HL-60/S4 (cell line): ENCODE data around the gene B4GALT1.
"Not testable (repeated sequence)": the region's sequence is repeated elsewhere in the genome, so short reads cannot be mapped to it uniquely, and the experiment has no call there.

Experiments
- in situ Hi-C: fragments of 300-500 bp; cut with MboI; formaldehyde crosslinking; loops from 2 replicates; pipeline ENCODE4 v1.14.3; 2022; ENCODE audit warnings: low sequenced_read_pairs

The B4GALT1 gene

DNA sequence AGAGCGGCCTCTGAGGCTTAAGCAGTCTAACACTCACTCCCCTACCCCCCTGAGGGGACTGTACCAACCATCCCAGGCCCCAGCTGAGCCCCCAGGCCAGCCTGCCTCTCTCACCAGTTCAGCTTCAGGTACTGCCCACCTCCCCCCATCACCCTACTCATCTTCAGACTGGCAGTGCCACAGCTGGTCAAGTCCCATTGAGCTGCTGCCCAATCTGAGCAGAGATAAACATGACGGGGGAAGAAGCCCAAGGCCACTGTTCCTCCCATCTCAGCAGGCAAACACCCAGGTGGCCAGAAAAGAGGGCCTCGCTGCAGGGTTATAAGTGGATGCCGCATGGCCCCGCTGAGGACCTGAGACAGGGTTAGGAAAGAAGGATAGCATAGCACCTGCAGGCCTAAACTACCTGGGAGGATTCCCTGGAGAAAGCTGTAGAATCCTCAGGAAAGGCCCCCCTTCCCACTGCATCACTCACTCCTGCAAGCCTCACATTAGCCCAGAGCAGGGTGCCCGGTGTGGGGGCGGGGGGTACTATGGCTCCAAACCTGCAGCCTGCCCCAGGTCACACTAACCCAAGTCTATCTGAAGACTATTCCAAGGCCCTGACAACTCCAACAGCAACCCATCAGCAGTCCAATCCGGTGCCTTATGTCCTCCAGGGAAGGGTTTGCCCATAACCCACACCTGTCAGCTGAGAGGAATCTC lies 3.6 kb downstream of the B4GALT1 start:
- in situ Hi-C loops: no loop called here

DNA sequence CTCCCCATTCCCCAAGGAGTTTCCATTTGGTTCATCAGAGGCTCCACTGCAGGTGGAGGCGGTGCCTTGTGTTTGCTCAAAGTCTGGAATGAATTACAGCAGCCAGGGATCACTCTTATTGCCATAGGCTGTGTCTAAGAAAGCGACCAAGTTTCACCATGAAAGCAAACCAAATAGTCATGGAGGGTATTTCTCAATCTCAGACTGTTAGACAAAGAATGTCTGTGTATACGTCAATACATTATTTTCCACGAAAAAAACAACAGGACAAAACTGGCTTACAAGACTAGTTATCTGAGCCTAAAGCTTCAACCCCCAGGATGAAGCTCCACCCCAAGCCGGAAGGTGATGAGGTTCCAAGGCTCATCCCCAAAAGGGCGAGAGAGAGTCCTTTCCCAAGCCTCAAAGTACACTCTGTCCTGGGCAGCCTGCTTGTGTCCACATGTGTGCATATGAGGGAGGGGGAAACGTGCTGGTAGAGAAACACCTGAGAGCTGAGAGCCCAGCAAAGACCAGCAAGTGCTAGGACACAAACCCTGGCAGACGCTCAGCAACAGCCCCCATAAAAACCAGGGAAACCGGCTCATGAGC lies 4.3 kb downstream of the B4GALT1 start:
- in situ Hi-C loops: no loop called here

DNA sequence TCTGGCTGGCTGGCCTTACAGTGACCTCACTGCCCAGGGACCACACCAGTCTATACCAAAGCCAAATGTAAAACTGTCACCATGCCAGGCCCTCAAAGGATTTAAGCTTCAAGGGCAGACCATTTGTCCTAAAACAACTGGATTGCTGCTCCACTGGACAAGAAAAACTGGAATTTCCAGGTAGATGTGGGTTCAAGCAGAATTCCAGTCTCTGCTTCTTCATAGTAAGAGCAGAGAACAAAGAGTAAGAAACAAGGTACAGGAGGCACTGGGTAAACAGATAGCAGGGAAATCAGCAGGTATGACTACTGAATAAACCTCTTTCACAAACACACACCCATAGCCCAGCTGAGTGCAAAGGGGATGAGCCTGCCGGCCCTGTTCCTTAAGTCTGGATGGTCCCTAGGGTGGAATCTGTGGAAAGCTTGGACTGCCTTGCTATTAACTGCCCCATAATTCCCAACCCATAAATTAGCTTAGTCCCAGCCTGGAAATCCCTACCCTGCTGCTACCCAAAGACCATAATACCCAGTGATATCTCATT lies 5.5 kb downstream of the B4GALT1 start:
- in situ Hi-C loops: no loop called here

DNA sequence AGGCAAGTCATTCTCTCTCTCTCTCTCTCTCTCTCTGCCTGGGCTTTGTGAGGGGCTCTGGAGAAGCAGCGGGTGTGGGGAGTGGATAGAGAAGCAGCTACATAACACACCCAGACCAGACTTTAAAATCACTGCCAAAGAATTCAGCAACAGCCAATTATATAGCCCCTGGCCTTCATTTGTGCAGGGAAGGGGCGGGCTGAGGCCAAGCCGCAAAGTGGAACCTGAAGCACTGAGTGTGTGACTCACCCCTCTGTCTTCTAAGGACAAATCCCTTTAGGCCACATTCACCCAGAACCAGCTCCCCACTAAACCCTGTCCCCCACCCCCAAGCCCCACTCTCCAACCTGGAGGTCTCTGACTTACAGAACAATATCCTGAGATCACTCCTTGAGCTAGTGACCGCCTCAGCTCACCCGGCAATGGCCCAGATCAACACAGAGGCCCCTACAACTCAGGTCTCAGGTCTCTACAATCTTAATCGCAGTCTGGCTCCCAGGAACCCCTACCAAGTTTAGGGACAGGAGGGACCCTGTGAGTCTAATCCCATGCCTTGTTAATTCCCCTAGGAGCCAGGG lies 6.0 kb downstream of the B4GALT1 start:
- in situ Hi-C loops: no loop called here

DNA sequence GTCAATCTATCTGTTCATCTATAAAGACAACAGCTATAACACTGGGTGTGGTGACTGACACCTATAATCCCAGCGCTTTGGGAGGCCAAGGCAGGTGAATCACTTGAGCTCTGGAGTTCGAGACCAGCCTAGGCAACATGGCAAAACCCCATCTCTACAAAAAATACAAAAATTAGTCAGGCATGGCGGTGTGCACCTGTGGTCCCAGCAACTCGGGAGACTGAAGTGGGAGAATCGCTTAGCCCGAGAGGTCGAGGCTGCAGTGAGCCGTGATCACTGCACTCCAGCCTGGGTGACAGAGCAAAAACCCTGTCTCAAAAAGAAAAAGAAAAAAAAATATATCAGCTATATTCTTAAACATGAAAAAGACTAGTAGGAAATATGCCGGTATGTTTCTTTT lies 6.7 kb downstream of the B4GALT1 start:
- in situ Hi-C loops: not testable (repeated sequence)

DNA sequence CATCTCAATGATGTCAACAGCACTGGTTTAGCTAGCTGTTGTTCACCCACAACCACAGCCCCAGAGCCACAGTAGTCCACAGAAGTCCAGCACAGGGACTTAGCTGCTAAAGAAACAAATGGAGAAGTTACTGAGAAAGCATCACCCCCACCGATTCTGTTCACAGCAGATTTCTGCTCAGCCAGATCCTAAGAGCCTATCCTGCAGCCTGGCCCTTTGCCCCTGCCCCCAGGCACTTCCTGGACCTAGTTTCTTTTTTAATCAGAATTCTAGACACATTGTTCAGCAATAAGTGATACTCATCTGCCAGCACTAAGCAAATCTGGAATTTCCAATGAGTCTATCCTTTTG lies 7.4 kb downstream of the B4GALT1 start:
- in situ Hi-C loops: no loop called here

DNA sequence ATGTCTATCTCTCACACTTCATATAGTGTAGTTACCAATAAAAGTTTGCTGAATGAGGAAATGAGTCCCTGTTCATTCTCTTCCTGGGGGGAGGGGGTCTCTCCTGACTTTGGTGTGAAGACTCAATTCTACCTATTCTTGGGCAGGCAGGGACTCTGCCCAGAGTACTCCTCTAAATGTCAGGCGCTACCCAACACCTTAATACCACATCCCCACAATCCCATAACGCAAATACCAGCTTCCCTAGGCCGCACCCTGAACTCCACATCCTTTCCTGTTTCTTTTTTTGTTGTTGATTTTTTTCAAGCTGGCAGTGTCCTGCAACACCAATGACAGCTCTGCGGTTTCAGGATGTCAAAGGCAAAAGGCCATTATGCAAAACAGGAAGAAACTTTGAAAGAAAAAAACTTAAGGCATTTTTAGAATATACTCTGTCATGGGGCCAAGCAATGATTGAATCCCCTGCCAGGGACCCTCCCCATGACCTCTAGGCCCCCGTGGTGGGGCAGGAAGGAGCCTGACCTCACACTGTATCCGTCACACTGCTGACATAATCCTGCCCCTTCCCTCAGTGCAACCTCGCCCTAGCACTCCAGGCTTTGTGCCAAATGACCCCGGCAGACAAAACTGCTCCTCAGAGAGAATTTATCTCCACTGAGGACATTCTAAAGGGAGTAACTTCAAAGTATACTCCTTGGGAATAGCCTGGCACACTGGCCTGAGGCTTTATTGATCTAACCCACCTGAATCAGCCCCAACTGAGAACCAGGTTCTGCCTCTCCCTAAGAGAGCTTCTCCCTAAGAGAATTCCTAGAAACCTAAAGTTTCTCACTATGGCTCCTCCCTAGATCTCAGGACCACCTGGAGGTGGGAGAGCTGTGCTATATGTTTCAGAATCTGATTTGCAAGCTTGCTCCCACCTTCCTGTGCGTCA lies 8.0 kb downstream of the B4GALT1 start:
- in situ Hi-C loops: no loop called here

DNA sequence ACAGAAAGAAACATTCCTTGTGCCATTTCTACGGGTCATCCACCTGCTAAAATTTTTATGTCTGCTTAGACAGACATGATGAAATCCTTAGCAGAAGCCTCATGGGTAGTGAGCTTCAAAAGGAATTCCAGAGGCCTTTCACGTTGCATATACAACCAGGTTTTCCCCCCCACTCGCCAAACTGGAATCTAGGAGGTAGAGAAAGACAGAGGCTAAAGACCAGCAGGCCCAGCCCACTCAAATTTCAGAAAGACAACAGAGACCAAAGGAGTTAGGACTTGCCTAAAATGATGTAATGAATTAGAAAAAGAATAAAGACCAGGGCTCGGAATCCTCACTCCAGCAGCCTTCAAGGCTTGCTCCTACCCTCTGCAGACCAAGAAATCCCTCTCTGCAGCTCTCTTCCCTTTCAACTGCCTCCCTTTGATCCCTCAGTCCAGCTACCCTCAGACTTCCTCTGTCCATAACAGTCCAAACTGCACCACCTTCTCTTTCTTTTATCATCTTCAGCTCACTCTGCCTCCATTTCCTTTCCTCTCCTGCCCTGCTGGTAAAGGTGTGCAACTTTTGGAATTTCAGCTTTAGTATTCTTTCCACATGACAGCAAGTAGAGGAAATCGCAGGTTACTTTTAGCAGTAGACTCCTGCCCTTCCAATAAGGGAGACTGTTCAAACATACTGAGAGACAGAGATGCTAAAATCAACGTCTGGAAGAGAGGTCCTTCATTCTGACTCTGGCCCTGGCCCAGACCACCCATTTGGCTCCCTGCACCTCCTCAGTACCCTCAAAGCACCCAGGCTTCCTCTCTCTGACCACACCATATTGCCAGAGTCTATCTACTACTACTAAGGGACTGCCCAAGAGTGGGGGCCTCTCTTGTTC lies 8.9 kb downstream of the B4GALT1 start:
- in situ Hi-C loops: no loop called here

DNA sequence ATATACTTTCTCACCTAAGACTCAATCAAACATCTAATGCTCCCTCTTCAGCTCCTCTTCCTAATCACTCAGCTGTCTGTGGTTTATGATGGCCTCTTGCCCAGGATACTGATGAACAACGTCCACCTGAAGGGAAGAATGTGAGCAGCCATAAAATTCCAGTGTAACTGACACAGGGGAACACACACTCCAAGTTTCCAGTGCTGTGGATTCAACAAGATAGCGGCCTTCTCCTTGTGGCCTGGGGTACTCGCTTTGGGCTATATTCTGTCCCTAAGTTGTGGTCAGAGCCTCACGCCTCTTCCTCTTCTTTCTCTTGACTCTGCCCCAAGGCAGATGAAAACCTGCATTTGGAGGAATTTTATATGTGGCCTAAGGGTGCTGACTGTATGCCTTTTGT lies 11.7 kb downstream of the B4GALT1 start:
- in situ Hi-C loops: no loop called here

DNA sequence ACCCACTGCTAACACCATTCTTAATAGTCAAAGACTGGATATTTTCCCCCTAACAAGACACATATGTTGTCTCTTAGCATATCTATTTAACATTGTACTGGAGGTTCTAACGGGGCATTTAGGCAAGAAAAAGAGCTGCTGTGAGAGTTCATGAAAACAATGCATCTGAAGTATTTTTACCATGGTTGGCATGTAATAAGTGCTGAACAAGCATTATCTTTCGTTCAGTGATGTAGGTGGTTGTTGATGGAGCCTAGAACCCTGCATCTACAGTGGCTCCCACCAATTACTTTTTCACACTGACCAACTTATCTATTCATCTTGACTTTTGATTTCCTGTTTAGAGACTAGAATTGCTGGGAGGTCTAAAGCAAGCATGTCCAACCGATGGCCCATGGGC lies 12.8 kb downstream of the B4GALT1 start:
- in situ Hi-C loops: no loop called here

DNA sequence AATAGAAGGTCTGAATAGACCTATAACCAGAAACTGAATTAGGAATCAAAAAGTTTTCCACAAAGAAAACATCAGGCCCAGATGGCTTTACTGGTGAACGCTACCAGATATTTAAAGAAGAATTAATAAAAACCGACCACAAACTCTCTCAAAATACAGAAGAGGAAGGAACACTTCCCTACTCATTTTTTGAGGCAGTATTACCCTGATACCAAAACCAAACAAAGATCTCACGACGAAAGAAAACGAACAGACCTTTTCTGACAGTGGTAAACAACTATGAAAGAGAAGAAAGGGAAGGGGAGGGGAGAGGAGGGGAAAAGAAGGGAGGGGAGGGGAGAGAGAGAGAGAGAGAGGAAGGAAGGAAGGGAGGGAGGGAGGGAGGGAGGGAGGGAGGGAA lies 13.5 kb downstream of the B4GALT1 start:
- in situ Hi-C loops: no loop called here

DNA sequence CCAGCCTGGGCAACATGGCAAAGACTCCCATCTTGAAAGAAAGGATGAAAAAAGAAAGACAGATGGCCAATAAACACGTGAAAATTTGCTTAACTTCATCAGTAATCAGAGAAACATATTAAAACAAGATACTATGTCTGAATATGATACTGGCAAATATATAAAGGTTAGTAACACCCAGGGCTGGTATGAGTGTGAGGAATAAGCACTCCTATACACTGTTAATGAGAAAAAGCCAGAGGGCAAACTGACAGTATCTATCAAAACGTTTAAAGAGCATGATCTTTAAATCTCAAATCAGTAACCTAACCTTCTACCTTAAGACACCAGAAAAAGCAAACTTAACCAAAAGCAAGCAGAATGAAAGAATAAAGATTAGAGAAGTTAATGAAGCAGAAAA lies 14.1 kb downstream of the B4GALT1 start:
- in situ Hi-C loops: no loop called here

DNA sequence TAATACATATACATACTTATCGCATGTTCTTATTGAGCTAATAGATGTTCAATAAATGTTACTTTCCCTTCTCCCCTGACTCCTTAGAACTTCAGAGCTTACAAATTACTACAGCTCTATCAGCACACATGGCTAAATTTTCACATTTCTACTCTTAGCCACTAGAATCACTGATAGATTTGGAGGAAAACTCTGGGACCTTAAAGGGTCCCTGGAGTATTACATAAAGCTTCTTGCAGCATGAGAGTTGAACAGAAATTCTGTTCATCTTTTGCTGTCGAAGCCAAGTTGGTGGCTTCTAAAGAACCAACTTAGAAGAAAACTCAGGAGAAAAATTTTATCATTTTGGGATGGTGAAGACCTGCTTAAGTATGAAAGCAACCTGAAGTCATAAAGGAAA lies 15.5 kb downstream of the B4GALT1 start:
- in situ Hi-C loops: no loop called here

DNA sequence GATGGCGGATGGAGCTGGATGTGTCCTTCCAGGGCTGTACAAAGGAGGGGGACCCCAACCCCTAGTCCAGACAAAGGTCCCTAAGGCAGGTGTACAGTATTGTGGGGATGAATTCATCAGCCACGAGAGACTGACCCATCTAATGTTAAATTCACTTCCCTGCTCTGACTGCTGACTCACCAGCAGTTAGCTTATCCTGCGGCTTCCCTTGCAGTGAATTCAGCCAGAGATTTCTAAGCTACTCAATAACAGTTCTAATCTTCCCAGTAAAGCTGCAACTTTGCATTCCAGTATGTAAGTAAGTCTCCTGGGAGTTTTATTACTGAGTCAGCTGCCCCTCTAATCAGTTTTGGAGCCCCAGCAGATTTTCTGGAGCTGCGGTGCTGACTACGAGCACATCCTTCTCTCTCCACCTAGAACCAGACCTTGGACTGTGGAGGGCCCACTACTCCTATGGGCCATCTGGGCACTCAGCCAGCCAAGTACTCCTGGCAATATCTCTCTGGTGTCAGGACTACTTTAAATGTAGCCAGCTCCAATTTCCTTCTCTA lies 16.1 kb downstream of the B4GALT1 start:
- in situ Hi-C loops: no loop called here

DNA sequence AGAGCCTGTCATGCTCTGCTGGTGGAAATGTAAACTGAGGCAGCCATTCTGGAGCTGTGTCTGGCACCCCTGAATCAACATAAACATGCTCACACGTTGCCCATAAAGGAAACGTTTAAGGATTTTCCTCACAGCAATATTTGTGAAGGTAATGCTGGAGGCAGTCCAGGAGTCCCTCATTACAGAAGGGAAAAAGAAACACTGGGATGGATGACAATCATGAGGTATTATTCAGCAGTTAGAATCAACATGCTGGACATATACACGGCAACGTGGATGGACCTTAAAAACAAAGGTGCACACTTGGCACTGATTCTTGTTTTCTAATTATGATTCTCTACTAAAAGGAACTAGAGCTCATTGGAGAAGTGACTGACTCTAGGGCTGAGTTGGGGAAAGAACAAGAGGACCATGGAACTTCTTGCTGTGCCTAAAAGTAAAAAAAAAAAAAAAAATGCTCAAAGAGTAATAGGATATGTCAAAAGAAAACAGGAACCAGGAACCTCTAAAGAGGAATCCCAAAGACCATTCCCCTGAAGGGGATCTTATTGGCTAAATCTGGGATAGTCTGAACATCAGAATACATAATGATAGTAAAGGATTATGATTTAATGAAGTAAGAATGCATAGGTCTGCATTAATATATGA lies 18.6 kb downstream of the B4GALT1 start:
- in situ Hi-C loops: no loop called here

DNA sequence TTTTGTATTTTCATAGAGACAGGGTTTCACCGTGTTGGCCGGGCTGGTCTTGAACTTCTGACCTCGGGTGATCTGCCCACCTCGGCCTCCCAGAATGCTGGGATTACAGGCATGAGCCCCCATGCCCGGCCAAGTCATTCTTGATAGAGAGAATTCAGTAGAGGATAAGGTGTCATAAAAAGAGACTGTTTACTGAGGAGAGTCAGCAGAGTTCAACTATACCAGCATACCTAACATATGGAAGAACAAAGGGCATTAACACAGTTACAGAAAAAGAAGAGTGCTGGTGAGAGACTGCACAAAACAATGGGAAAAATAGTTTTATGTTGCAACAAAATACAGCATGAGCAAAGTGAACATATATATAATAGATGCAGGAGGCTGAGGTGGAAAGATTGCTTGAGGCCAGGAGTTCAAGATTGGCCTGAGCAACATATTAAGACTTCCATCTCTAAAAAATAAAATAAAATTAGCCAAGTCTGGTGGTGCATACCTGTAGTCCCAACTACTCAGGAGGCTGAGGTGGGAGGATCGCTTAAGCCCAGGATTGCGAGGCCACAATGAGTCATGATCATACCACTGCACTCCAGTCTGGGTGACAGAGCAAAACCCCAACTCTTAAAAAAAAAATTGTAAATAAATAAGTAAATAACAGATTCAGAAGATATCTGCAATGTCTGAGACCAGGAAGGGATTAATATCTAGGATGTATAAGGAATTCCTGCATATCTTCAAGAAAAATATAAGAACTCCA lies 19.5 kb downstream of the B4GALT1 start:
- in situ Hi-C loops: no loop called here

DNA sequence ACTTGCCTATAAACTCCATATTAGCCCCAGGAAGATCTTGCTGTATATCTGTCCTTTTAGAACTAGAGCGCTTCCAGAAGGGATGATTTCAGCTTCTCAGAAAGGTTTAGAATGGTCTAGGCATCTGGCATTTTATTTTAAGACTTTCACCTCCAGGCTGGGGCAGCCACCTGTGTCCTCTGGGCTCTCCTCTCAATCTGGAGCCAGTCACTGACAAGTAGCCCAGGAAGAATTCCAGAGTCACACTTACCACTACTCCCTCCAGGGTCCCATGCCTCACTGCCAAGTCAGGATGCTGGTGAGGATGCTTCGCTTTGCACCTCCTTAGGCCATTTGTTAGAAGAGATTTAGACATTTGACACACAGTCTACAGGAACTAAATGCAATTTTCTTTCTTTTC lies 20.8 kb downstream of the B4GALT1 start:
- in situ Hi-C loops: no loop called here

DNA sequence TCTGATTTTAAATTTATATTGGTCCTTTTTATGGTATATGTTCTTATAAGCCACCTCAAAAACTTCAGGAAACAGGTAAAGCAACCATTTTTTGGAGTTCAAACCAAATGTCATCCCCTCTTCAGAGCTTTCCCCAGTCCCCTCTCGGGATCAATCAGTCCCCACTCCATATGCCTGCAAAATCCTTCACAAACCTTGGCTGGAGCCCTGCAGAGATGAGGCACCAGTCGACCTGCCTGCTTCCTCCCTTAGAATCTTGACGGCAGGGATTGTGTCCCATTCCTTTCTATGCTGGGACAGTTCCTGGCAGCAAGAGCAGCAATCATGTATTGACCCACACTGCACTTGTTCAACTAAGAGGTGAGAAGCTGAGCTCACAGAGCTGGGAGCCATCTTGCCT lies 22.6 kb downstream of the B4GALT1 start:
- in situ Hi-C loops: no loop called here

DNA sequence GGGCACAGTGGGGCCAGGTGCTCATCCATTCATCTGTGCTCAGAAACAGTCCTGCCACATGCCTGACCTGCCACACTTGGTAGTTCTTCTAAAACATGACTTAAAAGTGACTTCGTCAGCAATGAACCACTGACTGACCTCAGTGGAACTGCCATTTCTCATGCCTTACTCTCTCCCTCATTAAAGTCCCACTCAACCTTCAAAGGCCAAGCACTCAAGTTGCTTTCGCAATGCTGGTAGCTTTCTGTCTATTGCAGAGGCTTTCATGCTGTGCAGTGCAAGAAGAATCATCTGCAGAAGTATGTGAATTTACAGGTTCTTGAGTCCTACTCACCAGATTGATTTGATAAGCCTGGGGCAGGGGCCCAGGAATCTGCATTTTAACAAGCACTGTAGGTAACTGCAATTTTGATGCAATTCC lies 23.9 kb downstream of the B4GALT1 start:
- in situ Hi-C loops: no loop called here
